ENCODE data around the gene HIBCH.
"Not testable (repeated sequence)": the region's sequence is repeated elsewhere in the genome, so short reads cannot be mapped to it uniquely, and the experiment has no call there.

Gene HIBCH

DNA sequence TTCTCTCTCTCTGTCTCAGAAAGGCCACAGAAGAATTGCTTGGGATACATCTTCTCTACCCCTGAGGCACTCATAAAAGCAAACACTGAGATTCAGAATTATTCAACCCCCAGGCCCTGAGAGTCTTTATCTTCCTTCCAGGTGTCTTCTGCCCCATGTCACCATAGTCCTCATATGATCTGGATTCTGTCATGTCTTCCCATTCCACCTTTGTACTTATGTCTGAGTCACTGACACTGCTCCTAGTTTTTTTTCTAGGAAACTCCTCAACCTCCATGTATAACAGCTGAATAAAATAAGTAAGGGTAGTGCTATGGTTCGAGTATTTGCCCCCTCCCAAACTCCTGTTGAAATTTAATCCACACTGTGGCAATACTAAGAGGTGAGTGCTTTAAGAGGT lies 11.6 kb downstream of the HIBCH start:
- no peak for DNase-seq (ENCODE audit: low read depth in 2 of 2)

DNA sequence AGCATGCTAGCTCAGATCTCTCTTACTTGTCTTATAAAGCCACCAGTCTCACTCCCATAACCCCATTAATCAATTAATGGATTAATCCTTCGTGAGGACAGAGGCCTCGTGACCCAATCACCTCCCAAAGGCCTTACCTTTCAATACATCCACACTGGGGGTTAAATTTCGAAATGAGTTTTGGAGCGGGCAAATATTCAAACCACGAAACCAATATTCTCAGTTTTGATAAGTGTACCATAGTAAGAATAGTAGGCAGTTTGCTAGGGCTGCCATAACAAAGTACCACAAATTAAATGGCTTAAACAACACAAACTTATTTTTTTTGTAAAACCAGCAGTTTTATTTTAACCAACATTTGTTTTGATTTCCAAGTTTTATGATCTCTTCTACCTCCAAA lies 15.2 kb downstream of the HIBCH start:
- no peak for DNase-seq (ENCODE audit: low read depth in 2 of 2)

DNA sequence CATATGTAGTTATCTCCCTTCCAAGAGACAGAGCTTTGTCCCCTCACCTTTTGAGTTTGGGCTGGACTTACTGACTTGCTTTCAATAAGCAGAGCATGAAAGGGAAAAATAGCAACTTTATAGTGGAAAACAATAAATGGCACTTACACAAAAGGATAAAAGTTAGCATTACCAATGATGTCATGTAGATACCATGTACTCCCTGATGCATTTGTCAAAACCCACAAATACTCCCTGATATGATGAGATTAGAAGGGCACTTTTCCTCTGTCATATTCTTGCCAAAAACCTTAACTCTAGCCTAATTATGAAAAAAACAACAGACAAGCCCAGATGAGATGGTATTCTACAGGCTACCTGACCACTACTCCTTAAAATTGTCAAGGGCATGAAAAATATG lies 16.0 kb downstream of the HIBCH start:
- DNase-seq (ENCODE audit: low read depth in 2 of 2): no peak

DNA sequence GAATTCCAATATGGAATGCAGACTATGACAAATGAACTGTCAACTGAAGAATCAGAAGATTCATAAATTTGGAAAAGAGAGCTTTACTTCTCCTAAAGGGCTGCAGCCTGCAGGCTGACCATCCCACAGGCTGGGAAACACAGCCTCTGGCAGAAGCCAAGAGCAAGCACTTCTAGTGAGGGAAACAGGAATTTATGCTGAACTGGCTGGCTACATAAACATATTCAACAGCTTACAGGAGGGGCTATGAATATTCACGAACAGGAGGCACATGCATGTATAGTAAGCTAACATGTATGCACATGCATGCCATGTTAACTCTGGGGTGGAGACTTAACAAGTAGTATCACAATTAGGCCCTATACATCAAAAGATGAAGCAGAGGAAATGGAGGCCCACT lies 17.6 kb downstream of the HIBCH start:
- no peak for DNase-seq (ENCODE audit: low read depth in 2 of 2)

DNA sequence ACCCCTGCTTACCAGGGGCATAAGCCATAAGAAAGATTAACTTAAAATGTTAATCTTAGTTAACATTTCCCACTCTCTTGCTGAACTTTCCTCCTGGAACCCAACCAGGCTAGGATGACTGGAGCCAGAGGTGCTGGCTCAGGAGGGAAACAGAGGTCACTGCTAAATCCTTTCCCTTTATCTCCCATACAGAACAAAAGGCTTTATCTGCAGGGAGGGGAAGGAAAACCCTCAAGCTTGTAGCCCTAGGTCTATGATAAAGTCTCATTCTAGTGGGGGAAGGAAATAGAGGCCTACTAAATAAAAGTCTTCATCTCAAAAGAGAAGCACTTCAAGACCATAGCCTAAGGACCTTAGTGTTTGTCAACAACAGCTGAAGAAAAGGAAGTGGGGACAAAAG lies 18.6 kb downstream of the HIBCH start:
- no peak for DNase-seq (ENCODE audit: low read depth in 2 of 2)

DNA sequence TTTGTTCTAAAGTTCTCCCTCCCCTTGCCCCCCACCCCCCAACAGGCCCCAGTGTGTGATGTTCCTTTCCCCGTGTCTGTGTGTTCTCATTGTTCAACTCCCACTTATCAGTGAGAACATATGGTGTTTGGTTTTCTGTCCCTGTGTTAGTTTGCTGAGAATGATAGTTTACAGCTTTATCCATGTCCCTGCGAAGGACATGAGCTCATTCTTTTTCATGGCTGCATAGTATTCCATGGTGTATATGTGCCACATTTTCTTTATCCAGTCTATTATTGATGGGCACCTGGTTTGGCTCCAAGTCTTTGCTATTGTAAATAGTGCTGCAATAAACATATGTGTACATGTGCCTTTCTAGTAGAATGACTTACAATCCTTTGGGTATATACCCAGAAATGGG lies 21.7 kb downstream of the HIBCH start:
- DNase-seq (ENCODE audit: low read depth in 2 of 2): not testable (repeated sequence)

DNA sequence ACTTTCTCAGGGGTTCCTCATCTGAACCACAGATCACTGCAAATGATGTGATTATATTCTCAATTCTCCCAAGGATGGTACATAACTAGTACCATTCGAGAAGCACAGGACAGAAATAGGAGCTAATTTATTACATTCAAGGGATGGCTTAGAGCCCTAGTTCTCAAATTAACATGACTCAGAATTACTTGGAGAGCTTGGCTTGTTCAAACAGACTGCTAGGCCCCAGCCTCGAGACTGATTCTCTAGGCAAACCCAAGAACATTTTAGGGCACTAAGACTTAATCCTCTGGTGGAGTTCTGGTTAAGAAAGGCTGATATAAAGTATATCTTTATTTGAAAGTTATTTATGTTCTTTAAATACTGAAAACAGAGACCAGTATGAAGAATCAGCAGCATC lies 35.8 kb downstream of the HIBCH start:
- no peak for DNase-seq (ENCODE audit: low read depth in 2 of 2)

DNA sequence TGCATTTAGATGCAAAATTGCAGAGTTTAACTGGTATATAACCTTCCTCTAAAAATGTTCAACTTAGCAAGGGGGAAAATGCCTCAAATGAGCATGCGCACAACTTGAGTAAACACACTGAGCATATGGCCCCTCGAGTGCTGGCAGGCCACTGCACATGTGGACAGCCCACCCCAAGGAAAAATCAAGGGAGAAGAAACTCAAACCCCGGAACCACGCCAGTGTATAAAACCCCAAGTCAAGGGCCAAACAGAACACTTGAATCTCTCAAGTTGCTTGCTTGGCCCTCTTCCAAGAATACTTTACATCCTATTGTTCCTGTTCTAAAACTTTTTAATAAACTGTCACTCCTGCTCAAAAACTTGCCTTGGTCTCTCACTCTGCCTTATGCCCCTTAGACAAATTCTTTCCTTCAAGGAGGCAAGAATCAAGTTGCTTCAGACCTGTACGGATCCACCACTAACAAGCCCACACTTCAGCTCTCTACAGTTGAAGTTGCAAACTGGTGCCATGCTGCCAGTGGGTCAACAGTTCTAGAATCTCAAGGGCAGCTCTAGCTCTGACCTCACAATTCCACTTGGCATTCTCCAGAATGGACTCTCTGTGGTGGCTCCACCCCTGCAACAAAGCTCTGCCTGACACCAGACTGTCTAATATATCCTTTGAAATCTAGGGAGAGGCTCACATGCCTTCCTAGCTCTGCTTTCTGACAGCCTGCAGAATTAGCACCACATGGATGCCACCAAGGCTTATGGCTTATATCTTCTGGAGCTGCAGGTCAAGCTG lies 38.9 kb downstream of the HIBCH start:
- no peak for DNase-seq (ENCODE audit: low read depth in 2 of 2)

DNA sequence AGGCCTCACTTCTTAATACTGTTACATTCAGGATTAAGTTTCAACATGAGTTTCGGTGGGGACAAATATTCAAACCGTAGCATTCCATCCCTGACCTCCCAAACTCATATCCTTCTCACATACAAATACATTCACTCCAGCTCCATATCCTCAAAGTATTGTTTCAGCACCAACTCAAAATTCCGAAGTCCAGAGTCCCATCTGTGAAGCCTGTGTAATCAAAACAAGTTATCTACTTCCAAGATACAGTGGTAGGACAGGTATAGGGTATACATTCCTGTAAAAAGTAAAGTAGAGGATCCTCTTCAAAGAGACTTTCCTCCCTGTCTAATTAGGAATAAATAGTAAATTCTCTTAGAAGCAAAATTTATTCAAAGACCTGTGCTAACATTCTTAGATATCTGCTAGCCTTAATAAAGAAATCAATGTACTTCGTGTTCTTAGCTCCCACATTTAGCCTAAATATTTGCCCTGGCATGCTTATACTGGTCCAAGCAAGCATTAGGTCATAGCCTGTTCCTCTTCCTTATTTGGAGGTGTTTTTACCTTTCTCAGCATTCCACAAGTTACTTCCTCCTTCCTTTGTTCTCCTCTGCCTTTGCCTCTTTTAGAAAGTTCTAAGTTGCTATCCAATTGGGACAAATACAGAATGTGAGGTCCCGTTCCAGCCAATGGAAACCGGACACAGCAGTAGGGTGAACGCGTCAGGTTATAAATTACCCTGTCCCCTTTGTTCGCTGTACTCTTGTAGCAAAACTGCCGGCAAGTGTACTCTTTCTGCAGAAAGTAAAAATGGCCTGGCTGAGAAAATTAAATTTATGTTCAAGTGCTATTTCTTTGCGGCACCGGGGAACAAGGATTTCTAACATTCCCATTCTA lies 40.1 kb downstream of the HIBCH start:
- DNase-seq (ENCODE audit: low read depth in 2 of 2): not testable (repeated sequence)

DNA sequence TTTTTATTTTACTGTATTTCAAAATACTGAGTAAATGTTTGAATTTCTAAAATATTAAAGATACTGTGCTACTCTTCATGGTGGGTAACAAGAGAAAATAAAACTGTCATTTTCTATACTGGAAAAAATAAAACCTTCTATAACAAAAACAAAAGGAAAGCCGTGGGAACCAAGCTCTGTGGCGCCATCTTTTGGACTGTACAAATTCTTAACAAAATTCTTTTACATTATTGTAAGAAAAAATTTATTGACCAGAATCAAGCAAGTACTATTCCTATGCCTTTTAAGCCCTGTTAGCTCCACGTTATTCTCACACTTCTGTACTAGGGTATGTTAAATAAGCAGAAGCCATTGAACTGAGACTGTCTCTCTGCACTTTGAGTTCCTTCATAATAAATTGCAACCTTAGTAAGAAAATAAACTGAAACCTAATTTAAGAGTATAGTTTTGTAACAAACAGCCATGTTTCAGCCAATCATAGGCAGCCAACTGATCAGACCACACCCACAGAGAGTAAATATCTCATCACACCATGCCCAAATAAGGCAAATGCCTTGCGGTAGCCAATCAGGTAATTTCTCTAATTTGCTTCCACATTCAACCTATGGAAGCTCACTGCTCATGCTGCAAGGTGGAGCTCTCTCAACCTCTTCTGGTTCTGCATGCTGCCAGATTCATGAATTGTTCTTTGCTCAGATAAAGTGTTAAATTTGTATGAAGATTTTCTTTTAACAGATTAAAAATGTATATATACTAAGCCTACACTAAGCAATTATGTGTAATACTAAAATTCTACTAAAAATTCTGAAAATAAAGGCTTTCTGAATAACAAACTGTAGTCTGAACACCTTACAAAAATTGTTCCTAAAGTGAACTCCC lies 42.2 kb downstream of the HIBCH start:
- DNase-seq (ENCODE audit: low read depth in 2 of 2): no peak

DNA sequence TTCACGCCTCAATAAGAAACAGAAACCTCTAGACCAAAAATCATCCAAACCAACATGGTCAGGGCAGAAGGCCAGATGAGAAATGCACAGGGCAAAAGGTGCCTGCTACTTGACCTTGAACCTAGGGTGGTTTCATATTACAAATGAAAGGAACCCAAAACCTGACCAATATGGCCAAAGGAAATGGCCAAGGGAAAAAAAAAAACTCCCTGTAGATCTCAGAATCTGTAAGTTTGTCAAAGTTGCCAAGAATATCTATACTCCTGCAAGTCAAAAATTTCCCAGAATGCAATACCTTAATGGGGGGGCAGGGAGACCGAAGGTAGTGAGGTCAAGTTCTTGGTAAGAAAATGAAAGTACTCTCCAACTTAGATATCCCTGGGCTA lies 47.2 kb downstream of the HIBCH start:
- DNase-seq (ENCODE audit: low read depth in 2 of 2): no peak

DNA sequence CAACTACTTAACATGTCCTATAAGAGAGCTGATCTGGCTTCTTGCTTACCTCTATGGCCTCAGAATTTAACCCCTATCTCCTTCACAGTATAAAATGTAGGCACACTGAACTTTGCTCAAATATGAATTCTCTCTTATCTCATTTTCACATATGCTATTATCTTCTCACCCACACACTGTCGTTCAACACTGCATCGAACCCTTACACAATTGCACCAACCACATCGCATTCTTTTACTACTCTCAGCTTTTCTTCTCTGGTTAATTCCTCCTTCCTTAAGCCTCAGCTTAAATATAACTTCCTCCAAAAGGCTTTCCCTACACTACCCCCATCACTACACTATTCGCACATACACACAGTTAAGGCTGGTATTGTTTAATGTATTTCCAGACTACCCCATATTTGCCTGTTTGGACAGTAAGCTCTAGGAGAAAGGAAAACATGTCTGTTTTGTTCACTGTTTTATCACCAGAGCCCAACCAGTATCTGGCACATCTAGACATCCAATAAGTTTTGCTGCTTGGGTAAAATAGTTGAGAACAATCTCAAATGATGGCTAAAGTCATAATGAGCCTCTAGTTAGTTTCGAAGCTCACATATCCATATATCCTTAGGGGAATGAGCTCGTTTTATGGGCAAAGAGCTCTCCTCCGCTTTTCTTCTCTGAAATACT lies 47.7 kb downstream of the HIBCH start:
- DNase-seq (ENCODE audit: low read depth in 2 of 2): no peak

DNA sequence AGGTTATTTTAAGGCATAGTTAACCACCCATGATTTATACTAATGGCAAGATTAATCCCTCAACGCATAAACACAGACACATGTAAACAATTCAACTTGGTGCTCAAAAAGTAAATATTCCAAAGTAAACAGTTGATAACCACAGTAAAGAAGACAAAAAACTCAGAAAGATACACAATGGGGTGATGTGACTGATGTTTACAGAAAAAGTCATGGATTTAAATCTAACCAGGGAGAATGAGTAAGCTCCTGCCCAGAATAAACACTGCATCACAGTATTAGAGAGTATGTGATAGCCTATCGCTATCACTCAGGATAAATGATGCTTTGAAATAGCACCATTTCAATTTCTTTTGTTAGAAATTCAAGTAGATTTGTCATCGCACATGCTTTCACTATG lies 49.3 kb downstream of the HIBCH start:
- no peak for DNase-seq (ENCODE audit: low read depth in 2 of 2)

DNA sequence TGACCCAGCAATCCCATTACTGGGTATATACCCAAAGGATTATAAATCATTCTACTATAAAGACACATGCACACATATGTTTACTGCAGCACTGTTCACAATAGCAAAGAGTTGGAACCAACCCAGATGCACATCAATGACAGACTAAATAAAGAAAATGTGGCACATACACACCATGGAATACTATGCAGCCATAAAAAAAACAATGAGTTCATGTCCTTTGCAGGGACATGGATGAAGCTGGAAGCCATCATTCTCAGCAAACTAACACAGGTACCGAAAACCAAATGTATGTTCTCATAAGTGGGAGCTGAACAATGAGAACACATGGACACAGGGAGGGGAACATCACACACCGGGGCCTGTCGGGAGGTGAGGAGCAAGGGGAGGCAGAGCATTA lies 49.9 kb downstream of the HIBCH start:
- DNase-seq (ENCODE audit: low read depth in 2 of 2): not testable (repeated sequence)

DNA sequence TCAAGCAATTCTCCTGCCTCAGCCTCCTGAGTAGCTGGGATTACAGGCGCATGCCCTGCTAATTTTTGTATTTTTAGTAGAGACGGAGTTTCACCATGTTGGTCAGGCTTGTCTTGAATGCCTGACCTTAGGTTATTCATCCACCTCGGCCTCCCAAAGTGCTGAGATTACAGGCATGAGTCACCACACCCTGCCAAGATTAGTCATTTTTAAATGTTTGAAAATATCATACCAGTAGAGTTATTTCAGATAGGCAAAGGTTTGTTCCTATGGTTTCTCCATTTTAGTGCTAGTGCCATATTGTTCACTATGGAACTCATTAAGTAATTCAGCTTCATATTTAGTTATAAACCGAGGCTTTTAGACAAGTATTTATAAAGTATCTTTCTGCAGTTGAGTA lies 52.3 kb downstream of the HIBCH start:
- no peak for DNase-seq (ENCODE audit: low read depth in 2 of 2)

DNA sequence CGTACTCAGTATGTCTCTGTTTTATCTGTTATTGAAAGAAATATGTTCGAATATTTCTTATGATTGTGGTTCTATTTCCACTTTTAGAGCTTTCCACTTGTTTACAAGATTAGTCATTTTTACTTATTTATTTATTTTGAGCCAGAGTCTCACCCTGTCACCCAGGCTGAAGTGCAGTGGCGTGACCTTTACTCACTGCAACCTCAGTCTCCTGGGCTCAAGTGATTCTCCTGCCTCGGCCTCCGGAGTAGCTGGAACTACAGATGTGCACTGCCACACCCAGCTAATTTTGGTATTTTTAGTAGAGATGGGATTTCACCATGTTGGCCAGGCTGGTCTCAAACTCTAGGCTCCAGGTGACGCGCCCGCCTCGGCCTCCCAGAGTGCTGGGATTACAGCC lies 53.3 kb downstream of the HIBCH start:
- DNase-seq (ENCODE audit: low read depth in 2 of 2): no peak

DNA sequence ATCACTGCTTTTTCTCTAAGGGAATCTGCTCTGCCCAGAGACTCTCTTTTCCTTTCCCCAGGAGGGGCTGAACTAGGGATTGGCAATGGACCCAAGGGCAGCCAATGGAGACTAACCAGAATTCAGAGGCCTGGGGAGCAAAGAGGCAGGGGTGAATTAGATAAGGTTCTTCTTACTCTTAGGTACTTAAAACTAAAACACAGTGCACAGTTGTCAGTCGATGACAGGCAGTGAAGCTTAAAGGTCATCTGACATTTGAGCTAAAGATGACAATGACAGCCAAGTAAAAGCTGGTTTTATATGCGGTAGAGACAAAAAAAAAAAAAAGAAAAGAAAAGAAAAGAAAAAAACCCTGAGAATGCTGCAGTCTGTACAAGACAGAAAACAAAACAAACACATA lies 57.8 kb downstream of the HIBCH start:
- no peak for DNase-seq (ENCODE audit: low read depth in 2 of 2)

DNA sequence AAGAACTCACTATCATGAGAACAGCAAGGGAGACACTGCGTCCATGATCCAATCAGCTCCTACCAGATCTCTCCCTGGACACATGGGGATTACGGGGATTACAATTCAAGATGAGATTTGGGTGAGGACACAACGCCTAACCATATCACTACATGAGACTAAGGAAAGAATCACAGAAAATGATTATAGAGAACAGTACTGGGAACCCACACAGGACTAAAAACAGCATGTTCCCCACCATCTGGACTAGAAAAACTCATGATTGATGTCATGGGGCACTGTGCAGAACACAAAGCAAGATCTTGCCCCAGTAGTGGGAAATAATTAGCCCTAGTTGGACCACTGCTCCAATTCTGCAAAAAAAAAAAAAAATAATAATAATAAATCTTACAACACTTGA lies 63.5 kb downstream of the HIBCH start:
- no peak for DNase-seq (ENCODE audit: low read depth in 2 of 2)

DNA sequence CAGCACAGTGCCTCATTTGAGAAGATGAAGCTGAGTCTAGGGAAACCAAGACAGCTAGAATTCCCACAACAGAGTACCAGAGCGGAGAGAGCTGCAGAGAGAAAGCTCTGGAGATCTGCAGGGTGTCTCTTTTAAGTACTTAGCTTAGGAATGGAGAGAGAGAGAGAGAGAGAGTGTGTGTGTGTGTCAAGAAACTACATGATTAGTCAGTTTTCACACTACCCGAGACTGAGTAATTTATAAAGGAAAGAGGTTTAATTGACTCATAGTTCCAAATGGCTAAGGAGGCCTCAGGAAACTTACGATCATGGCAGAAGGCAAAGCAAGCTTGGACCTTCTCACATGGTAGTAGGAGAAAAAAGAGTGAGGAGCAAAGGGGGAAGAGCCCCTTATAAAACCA lies 64.0 kb downstream of the HIBCH start:
- DNase-seq (ENCODE audit: low read depth in 2 of 2): no peak

DNA sequence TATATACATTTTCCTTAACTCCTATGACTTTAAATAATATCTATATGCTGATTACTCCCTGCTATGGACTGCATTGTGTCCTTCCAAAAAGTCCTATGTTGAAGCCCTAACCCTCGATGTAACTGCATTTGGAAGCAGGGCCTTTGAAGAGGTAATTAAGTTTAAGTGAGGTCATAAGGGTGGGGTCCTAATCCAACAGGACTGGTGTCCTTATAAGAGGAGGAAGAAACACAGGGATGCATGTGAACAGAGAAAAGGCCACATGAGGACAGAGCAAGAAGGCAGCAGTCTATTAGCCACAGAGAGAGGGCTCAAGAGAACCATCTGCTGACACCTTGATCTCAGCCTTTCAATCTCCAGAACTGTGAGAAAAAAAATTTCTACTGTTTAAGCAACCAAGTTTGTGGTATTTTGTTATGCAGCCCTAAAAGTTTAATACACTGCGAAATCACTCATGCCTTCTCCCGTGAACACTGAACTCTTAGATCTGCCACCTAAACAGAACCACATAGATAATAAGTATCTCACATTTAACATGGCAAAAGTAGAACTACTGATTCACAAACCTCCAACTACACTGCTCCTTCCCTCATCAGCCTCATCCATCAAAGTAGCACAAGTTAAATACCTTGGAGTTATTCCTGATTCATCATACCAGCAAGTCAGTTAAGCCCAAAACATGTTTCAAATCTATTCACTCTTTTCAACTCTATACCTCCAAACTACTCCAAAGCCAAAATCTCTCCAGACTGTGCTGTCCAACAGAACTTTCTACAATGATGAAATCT lies 65.4 kb downstream of the HIBCH start:
- no peak for DNase-seq (ENCODE audit: low read depth in 2 of 2)

DNA sequence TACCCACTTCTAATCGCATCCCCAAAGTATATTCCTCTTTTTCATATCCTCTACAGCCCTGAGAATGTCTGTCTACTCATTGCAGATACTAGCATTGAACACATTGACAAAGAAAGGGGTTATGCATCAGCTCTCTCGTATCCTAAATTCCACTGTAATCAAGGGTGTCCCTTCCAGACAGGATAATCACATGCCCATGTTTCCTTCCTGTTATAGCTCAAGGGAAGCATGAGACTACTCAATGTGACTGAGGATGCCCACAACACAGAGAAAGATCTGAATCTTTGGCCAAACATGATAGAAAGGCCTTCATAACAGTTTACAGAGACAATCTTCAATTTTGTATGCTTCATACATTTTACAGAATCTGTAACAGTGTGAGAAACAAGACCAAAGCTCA lies 69.2 kb downstream of the HIBCH start:
- DNase-seq (ENCODE audit: low read depth in 2 of 2): no peak
